GM12878 (cell line): ENCODE results near the gene FAM222B. TPM values are rescaled to one million over a fixed set of nuclear protein-coding genes. Genes with fewer than 3 reads are reported as not detected.

Source experiments
- ATAC-seq: fragments of 200-7000 bp; cut with Tn5 transposase; 3 replicates; pipeline ENCODE4 v1.9.1; 2020; ENCODE audit warnings: mild to moderate bottlenecking, moderate library complexity
- BruUV-seq: library from RNA; stranded (reverse); fragments of 400-500 nt; replicated peaks from 2 replicates; lab custom pipeline; 2021; lab: Mats Ljungman, UMichigan
- CTCF ChIA-PET: fragments of 300-600 bp; sonication (Branson Sonifier 250); formaldehyde crosslinking; extraction: SDS; loops from one replicate; lab custom pipeline; 2021; ENCODE audit warnings: inconsistent platforms; lab: Yijun Ruan, JAX
- POLR2A ChIA-PET: fragments of 350-600 bp; formaldehyde crosslinking; extraction: SDS; loops from one replicate; lab custom pipeline; 2021; ENCODE audit warnings: inconsistent platforms; lab: Charles Lee
- RAD21 ChIA-PET: fragments of 300-600 bp; sonication (Branson Sonifier 250); formaldehyde crosslinking; loops from one replicate; lab custom pipeline; 2023; ENCODE audit warnings: antibody characterized with exemption; ENCODE audit not compliant: unreplicated experiment; lab: Charles Lee
- SMC1A ChIA-PET: fragments of 300-600 bp; sonication (Branson Sonifier 250); formaldehyde crosslinking; loops from one replicate; lab custom pipeline; 2023; ENCODE audit not compliant: unreplicated experiment, uncharacterized antibody; lab: Charles Lee
- DNase-seq: peaks from one replicate; pipeline ENCODE4 v3.0.0-alpha.2; 2011; ENCODE audit warnings: low read depth, low spot score
- FAIRE-seq: peaks from 3 replicates; lab custom pipeline; 2011; peaks lifted over from hg19 to GRCh38; lab: Jason Lieb, UNC
- H2AFZ ChIP-seq: 2 replicates; pipeline ENCODE4 v1.6.0; 2011; ENCODE audit warnings: low read depth, low read length, control low read depth; ENCODE audit not compliant: control insufficient read depth
- H3K27ac ChIP-seq: 2 replicates; pipeline ENCODE4 v1.5.1; 2011; ENCODE audit warnings: control low read depth; ENCODE audit not compliant: control insufficient read depth, insufficient read depth
- H3K27me3 ChIP-seq, 2 experiments: replicated peaks in 1 of 2; 2 replicates each; pipeline versions ENCODE4 v1.6.0 to v1.6.1; 2011; ENCODE audit warnings: low read length in 1 of 2; ENCODE audit not compliant: control insufficient read depth in 2 of 2, insufficient read depth in 2 of 2
- H3K36me3 ChIP-seq, 2 experiments: 2 replicates each; pipeline ENCODE4 v1.5.1; 2011; ENCODE audit warnings: low read length in 1 of 2; ENCODE audit not compliant: control insufficient read depth in 2 of 2, insufficient read depth in 2 of 2
- H3K4me1 ChIP-seq: 2 replicates; pipeline ENCODE4 v1.6.1; 2011; ENCODE audit warnings: mild to moderate bottlenecking, low read length, moderate library complexity, mixed read lengths; ENCODE audit not compliant: control insufficient read depth, insufficient read depth
- H3K4me2 ChIP-seq: 2 replicates; pipeline ENCODE4 v1.6.0; 2011; ENCODE audit warnings: control low read depth; ENCODE audit not compliant: control insufficient read depth, insufficient read depth
- H3K4me3 ChIP-seq: fragments of 200-600 bp; sonication (generic); 2 replicates; pipeline ENCODE4 v1.5.1; 2016
- H3K79me2 ChIP-seq: 2 replicates; pipeline ENCODE4 v1.6.0; 2011; ENCODE audit warnings: low read length; ENCODE audit not compliant: control insufficient read depth, insufficient read depth
- H3K9ac ChIP-seq: 2 replicates; pipeline ENCODE4 v1.8.0; 2011; ENCODE audit warnings: low read length, control low read depth, mixed read lengths; ENCODE audit not compliant: control insufficient read depth, insufficient read depth
- H3K9me3 ChIP-seq: replicated peaks from 3 replicates; pipeline ENCODE4 v1.5.1; 2011; ENCODE audit warnings: mild to moderate bottlenecking, low read length; ENCODE audit not compliant: control insufficient read depth, insufficient read depth
- H4K20me1 ChIP-seq: 2 replicates; pipeline ENCODE4 v1.6.0; 2011; ENCODE audit not compliant: control insufficient read depth, insufficient read depth
- POLR2AphosphoS5 ChIP-seq: IDR thresholded peaks from 2 replicates; pipeline ENCODE4 v1.6.1; 2011; ENCODE audit warnings: mild to moderate bottlenecking, low read length, inconsistent platforms
- SIN3A ChIP-seq: IDR thresholded peaks from 2 replicates; pipeline ENCODE4 v1.6.1; 2012; ENCODE audit warnings: low read depth, low read length, improper control_type of control experiment
- SKIL ChIP-seq: fragments of 450-650 bp; IDR thresholded peaks from 2 replicates; pipeline ENCODE4 v1.6.1; 2017; ENCODE audit warnings: mild to moderate bottlenecking, low read depth, inconsistent platforms; ENCODE audit not compliant: poor library complexity, severe bottlenecking
- WGBS: methylation state at CpG from one replicate; pipeline ENCODE4 v1.1.6; 2016; ENCODE audit warnings: low lambda C conversion rate; ENCODE audit not compliant: insufficient replicate concordance, insufficient coverage; ENCODE audit errors: missing lambda C conversion rate; 5-methylcytosine and 5-hydroxymethylcytosine counted together
- in situ Hi-C: fragments of 300-500 bp; cut with MboI; formaldehyde crosslinking; loops from 9 replicates; pipeline ENCODE4 v1.14.3; 2018; ENCODE audit warnings: mixed read lengths
- intact Hi-C: fragments of 100-400 bp; cut with micrococcal nuclease; formaldehyde crosslinking; loops from one replicate; pipeline ENCODE4 v1.14.2; 2022; ENCODE audit not compliant: unreplicated experiment
- polyA plus RNA-seq, 11 experiments: library from polyadenylated mRNA; depleted of rRNA in 4 of 11; unstranded in 6 of 11; stranded (reverse) in 5 of 11; fragments of >200 nt; fragmentation: Nextera tagmentation in 4 of 11; fragmentation: Illumina TruSeq in 1 of 11; extraction: Ambion mirVana in 4 of 11; extraction: Trizol in 1 of 11; gene quantifications; 1 replicate in 1 of 11; 2 replicates in 10 of 11; pipeline versions ENCODE4 v1.2.1 to v1.2.3, GENCODE V29; 2011 to 2016; ENCODE audit warnings: inconsistent platforms in 2 of 11, missing spikeins in 2 of 11, low read depth in 1 of 11
- total RNA-seq, 4 experiments: library from RNA; depleted of rRNA in 3 of 4; stranded (reverse); fragments of >200 nt in 3 of 4; fragmentation: Illumina TruSeq in 1 of 4; extraction: Trizol in 1 of 4; gene quantifications; 2 replicates each; pipeline versions ENCODE4 v1.2.1 to v1.2.3, GENCODE V29; 2013 to 2021

The FAM222B gene
- total and polyA plus RNA-seq, 10 of the 15 experiments (the other 5 are each of a cell fraction or from before 2014, with no cell fraction given): 2.8 to 18.3 (median 6.4) TPM

- H3K4me2 ChIP-seq: peak overlapping the region; percentile 70
- peaks cover 51% of the 10 kb centered on the region for H3K79me2 ChIP-seq
- peaks cover under 1% of the 10 kb centered on the region for H4K20me1 ChIP-seq
- BruUV-seq: no TSS peak
- FAIRE-seq (no peak), ATAC-seq (no peak), DNase-seq (no peak)
- ChIA-PET CTCF (interaction anchor here (0.6 to 7.4 kb wide), 8 partner anchors 10 to 190 kb away, joined by 3 to 95 read pairs (median 5); partner anchors contain the start of genes NEK8 and TLCD1), RAD21 (interaction anchor here (0.6 to 17.4 kb wide), 7 partner anchors 14 to 153 kb away, joined by 3 to 375 read pairs (median 5); partner anchors contain the start of genes NEK8, RPL23A and TLCD1), POLR2A (interaction anchor here (0.5 to 15.2 kb wide), 9 partner anchors 9 to 211 kb away, joined by 3 to 485 read pairs (median 3); partner anchors contain the start of genes NEK8, PHF12, RPL23A and TLCD1), SMC1A (interaction anchor here (0.9 to 17.8 kb wide), 6 partner anchors 9 to 153 kb away, joined by 3 to 326 read pairs (median 5); partner anchors contain the start of genes FAM222B, NEK8, RPL23A and TLCD1)
- no peaks in the 10 kb centered on the region for H3K27me3 ChIP-seq
- peak overlapping the region; percentile 50; the same call in 1 of the 2 replicates for H3K4me3 ChIP-seq
- TF ChIP-seq SKIL (no peak), POLR2AphosphoS5 (0 out of 2 replicates have a peak, but pooled peaks have one; percentile 16), SIN3A (peak; percentile 18; the same call in 1 of the 2 replicates)
- H3K36me3 ChIP-seq: peaks cover 0 to 5% of the 10 kb centered on the region in 2 experiments; a peak in 3 of 4 replicates
- in situ Hi-C loops: loop anchor here (25.0 kb wide), 1 partner anchor 1278 kb away; the partner anchor contains the start of gene KSR1
- H3K4me1 ChIP-seq: peaks cover 59% of the 10 kb centered on the region
- H3K27ac ChIP-seq: peak overlapping the region; percentile 96
- WGBS: 72% methylated on average over 10 of the region's 10 CpGs
- peaks cover 6% of the 10 kb centered on the region; the same call in 2 of the 3 replicates for H3K9me3 ChIP-seq
- intact Hi-C loops: no loop called here
- peak overlapping the region; percentile 28; the same call in 1 of the 2 replicates for H3K9ac ChIP-seq
- H2AFZ ChIP-seq: no peak overlapping the region
These were observed 101.9 kb downstream of the FAM222B start for GRCh38 chr17:28740406-28741357.
